SU-DHL-6 (cell line): Measurements from ENCODE around the gene SLC22A3.

Source experiments
- H2AFZ ChIP-seq: fragments of 200-600 bp; sonication (generic); 2 replicates; pipeline ENCODE4 v1.6.1; 2014; ENCODE audit warnings: low read depth, mild to moderate bottlenecking, moderate library complexity, mixed read lengths, antibody characterized with exemption, low read length; ENCODE audit not compliant: severe bottlenecking
- H3F3A ChIP-seq: fragments of 200-600 bp; shearing (Covaris generic); 2 replicates; pipeline ENCODE4 v1.6.0; 2016; ENCODE audit warnings: antibody characterized with exemption, mild to moderate bottlenecking; ENCODE audit not compliant: insufficient read depth
- H3K27ac ChIP-seq: fragments of 200-600 bp; sonication (generic); 2 replicates; pipeline ENCODE4 v1.5.1; 2016; ENCODE audit warnings: low read depth, mild to moderate bottlenecking, low read length, moderate library complexity, mixed read lengths
- H3K27me3 ChIP-seq: fragments of 200-600 bp; sonication (generic), shearing (Covaris generic); 2 replicates; pipeline ENCODE4 v1.6.0; 2014; ENCODE audit warnings: mild to moderate bottlenecking, low read length
- H3K36me3 ChIP-seq: fragments of 200-600 bp; sonication (generic); 2 replicates; pipeline ENCODE4 v1.6.1; 2014; ENCODE audit warnings: mild to moderate bottlenecking, low read length, mixed read lengths
- H3K4me2 ChIP-seq: fragments of 300-600, 200-600 bp; shearing (Covaris generic), sonication (generic); 2 replicates; pipeline ENCODE4 v1.6.0; 2014; ENCODE audit warnings: low read length, low read depth, mild to moderate bottlenecking; ENCODE audit not compliant: poor library complexity, severe bottlenecking
- H3K4me3 ChIP-seq: fragments of 200-600 bp; sonication (generic); 2 replicates; pipeline ENCODE4 v1.5.1; 2014; ENCODE audit warnings: antibody characterized with exemption, low read length, mild to moderate bottlenecking, mixed read lengths; ENCODE audit not compliant: insufficient read depth, poor library complexity, severe bottlenecking
- H3K79me2 ChIP-seq: fragments of 200-600 bp; sonication (generic); 2 replicates; pipeline ENCODE4 v1.6.1; 2014; ENCODE audit warnings: mild to moderate bottlenecking, low read length, moderate library complexity; ENCODE audit not compliant: insufficient read depth
- H3K9ac ChIP-seq: fragments of 200-600 bp; sonication (generic); 2 replicates; pipeline ENCODE4 v1.7.0; 2014; ENCODE audit warnings: mild to moderate bottlenecking, low read length
- H3K9me2 ChIP-seq: fragments of 200-600 bp; sonication (generic); replicated peaks from 2 replicates; pipeline ENCODE4 v1.6.1; 2014; ENCODE audit warnings: low read length; ENCODE audit not compliant: insufficient read depth
- H3K9me3 ChIP-seq: fragments of 200-600 bp; sonication (generic); 2 replicates; pipeline ENCODE4 v1.6.1; 2014; ENCODE audit warnings: low read length, mixed read lengths; ENCODE audit not compliant: insufficient read depth
- H4K20me1 ChIP-seq: fragments of 200-600 bp; sonication (generic); 2 replicates; pipeline ENCODE4 v1.6.1; 2014; ENCODE audit warnings: low read depth, mild to moderate bottlenecking, antibody characterized with exemption, low read length, moderate library complexity, mixed read lengths
- EZH2phosphoT487 ChIP-seq: fragments of 200-600 bp; sonication (generic), shearing (Covaris generic); conservative IDR thresholded peaks from 2 replicates; pipeline ENCODE4 v1.6.1; 2018; ENCODE audit warnings: mild to moderate bottlenecking, antibody characterized with exemption, low read length, moderate library complexity, mixed read lengths
- TF ChIP-seq, protein P1 (sequence below): fragments of 200-600 bp; sonication (generic); IDR thresholded peaks from one replicate; pipeline ENCODE4 v1.5.1; 2017; ENCODE audit warnings: antibody characterized with exemption, mild to moderate bottlenecking, low read length, moderate library complexity; ENCODE audit not compliant: insufficient read depth, poor library complexity, severe bottlenecking

SLC22A3 gene

DNA sequence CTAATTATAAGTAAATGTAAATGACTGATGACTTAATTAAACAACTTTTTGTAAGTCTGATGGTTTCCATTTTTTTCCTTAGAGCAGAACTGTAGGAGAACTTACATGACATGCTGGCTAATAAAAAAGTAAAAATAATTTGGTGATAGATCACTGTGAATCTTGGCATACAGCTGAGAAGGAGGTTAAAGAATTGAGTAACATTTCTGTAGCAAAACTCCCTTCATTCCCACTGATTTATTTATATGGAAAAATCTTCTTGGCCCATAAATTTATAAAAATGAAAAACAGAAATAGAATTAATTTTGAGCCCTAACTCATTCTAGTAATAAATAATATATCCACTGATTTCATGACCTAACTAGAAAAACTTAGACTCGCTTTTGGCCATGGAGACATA is 48.1 kb downstream of the SLC22A3 start:
- Histone ChIP-seq H3K4me3 (no peak overlapping the region), H3F3A (no peaks in the 10 kb centered on the region), H3K9ac (no peak overlapping the region), H3K9me3 (no peaks in the 10 kb centered on the region), H3K9me2 (no peaks in the 10 kb centered on the region), H3K27ac (no peak overlapping the region), H4K20me1 (no peaks in the 10 kb centered on the region), H3K79me2 (no peaks in the 10 kb centered on the region), H3K36me3 (no peaks in the 10 kb centered on the region), H3K27me3 (no peaks in the 10 kb centered on the region), H3K4me2 (no peak overlapping the region), H2AFZ (no peak overlapping the region)
- TF ChIP-seq EZH2phosphoT487 = no peak
- TF ChIP-seq, protein P1, sequence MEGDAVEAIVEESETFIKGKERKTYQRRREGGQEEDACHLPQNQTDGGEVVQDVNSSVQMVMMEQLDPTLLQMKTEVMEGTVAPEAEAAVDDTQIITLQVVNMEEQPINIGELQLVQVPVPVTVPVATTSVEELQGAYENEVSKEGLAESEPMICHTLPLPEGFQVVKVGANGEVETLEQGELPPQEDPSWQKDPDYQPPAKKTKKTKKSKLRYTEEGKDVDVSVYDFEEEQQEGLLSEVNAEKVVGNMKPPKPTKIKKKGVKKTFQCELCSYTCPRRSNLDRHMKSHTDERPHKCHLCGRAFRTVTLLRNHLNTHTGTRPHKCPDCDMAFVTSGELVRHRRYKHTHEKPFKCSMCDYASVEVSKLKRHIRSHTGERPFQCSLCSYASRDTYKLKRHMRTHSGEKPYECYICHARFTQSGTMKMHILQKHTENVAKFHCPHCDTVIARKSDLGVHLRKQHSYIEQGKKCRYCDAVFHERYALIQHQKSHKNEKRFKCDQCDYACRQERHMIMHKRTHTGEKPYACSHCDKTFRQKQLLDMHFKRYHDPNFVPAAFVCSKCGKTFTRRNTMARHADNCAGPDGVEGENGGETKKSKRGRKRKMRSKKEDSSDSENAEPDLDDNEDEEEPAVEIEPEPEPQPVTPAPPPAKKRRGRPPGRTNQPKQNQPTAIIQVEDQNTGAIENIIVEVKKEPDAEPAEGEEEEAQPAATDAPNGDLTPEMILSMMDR = no peak

- no peaks in the 10 kb centered on the region for H3F3A ChIP-seq
- H3K4me2 ChIP-seq = no peak overlapping the region
- no peak overlapping the region for H3K4me3 ChIP-seq
- H3K9ac ChIP-seq = no peak overlapping the region
- no peaks in the 10 kb centered on the region for H3K27me3 ChIP-seq
- TF ChIP-seq EZH2phosphoT487 = no peak
- TF ChIP-seq, protein P1 = no peak
- H3K79me2 ChIP-seq = no peaks in the 10 kb centered on the region
- no peaks in the 10 kb centered on the region for H3K36me3 ChIP-seq
- H3K9me2 ChIP-seq = no peaks in the 10 kb centered on the region
- H2AFZ ChIP-seq = no peak overlapping the region
- no peaks in the 10 kb centered on the region for H3K9me3 ChIP-seq
- H4K20me1 ChIP-seq = no peaks in the 10 kb centered on the region
- no peak overlapping the region for H3K27ac ChIP-seq
Observed at GRCh38 chr6:160398674-160399271, 50.6 kb downstream of the SLC22A3 start.

DNA sequence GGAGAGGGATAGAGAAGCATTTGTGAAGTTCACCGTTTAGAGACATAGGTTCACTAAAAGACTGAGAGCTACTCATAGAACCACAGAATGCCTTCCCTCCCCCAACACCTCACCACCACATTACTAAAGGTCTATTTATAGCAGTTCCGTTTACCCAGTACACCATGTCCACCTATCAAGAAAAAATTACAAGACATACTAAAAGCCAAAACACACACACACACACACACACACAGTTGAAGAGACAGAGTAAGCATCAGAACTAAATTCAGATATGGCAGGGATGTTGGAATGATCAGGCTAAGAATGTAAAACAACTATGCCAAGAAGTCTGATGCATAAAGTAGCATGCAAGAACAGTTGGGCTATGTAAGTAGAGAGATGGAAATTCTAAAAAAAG is 52.3 kb downstream of the SLC22A3 start:
- no peak overlapping the region for H3K4me2 ChIP-seq
- no peaks in the 10 kb centered on the region for H3K9me2 ChIP-seq
- no peak overlapping the region for H2AFZ ChIP-seq

More for the DNA sequence above, 52.3 kb downstream of the SLC22A3 start:
- Histone ChIP-seq H3K27ac (no peak overlapping the region), H3K9ac (no peak overlapping the region), H4K20me1 (no peaks in the 10 kb centered on the region), H3F3A (no peaks in the 10 kb centered on the region), H3K36me3 (no peaks in the 10 kb centered on the region), H3K4me3 (no peak overlapping the region), H3K9me3 (no peaks in the 10 kb centered on the region), H3K27me3 (no peaks in the 10 kb centered on the region), H3K79me2 (no peaks in the 10 kb centered on the region)
- no peak for TF ChIP-seq EZH2phosphoT487
- TF ChIP-seq, protein P1 = no peak
